Measurements from ENCODE around the gene MOB3A. TPM values are rescaled to one million over a fixed set of nuclear protein-coding genes. Genes with fewer than 3 reads are reported as not detected.

Gene MOB3A
- total and polyA plus RNA-seq, 9 of the 15 experiments (the other 6 are each of a cell fraction or from before 2014, with no cell fraction given), result 1.1 to 24.1 (median 6.0) TPM

DNA sequence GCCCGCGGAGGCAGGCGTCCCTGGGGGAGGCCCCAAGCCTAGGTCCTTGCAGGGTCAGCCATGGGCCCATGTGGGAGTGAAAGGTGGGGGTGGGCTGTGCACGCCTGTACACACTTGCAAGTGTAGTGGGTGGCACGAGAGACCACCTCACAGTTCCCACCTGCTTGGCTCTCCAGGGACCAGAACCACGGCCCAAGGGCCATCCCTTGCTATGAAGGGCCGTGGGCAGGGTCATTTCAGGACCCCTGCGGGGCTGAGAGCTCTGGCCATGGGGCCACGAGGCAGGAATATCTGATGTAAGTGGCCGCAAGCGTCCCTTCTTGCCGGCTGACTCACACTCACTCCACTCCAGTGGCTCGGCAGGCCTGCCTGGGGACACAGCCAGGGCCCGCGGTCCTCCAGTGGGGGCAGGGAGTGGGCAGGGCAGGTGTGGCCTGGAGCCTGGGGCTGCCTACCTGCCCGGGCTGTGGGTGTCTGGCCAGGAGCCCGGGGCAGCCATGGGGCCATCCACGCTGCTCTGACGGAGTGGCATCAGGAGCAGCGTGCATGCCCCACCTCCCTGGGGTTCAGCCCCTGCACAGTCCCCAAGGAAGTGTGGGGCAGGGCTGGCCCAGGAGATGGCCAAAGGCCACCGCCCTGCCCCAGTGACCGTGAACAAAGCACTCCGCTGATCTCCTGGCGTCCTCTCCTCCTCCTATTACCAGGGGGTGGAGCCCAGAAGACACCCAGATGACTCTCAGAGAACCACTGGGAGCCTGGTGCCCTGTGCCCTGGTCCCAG is 36.5 kb downstream of the MOB3A start (continued):
- TF ChIP-seq RBBP5 (IDR thresholded peaks at IDR 0.05; ENCODE audit: borderline replicate concordance, insufficient read depth, low read length, poor library complexity, severe bottlenecking) (peak; percentile 58), SNIP1 (IDR thresholded peaks at IDR 0.05; ENCODE audit: low read depth) (no peak), NCOA6 (IDR thresholded peaks at IDR 0.05) (no peak), ILF3 (IDR thresholded peaks at IDR 0.05; ENCODE audit: borderline replicate concordance) (no peak), ZNF134 (CRISPR knock-in tag; conservative IDR thresholded peaks at IDR 0.05) (peak; percentile 9), GTF2F1 (IDR thresholded peaks at IDR 0.05; ENCODE audit: low read depth, low read length) (no peak), ZNF436 (CRISPR knock-in tag; IDR thresholded peaks at IDR 0.05) (no peak), EWSR1 (IDR thresholded peaks at IDR 0.05; ENCODE audit: borderline replicate concordance, low read depth, partially characterized antibody) (no peak), ZNF444 (CRISPR knock-in tag; IDR thresholded peaks at IDR 0.05) (no peak), NBN (IDR thresholded peaks at IDR 0.05; ENCODE audit: low read depth) (no peak), TCF7 (IDR thresholded peaks at IDR 0.05; ENCODE audit: borderline replicate concordance) (0 out of 2 replicates have a peak, but pooled peaks have one; percentile 36), ZNF232 (CRISPR knock-in tag; IDR thresholded peaks at IDR 0.05) (0 out of 2 replicates have a peak, but pooled peaks have one; percentile 36), MCM2 (IDR thresholded peaks at IDR 0.05; ENCODE audit: low read depth) (no peak), NFYB (IDR thresholded peaks at IDR 0.05; ENCODE audit: extremely low read depth, insufficient read length) (no peak), PPARD (CRISPR knock-in tag; IDR thresholded peaks at IDR 0.05) (no peak), ZNF124 (CRISPR knock-in tag; IDR thresholded peaks at IDR 0.05) (no peak), ZFP30 (CRISPR knock-in tag; IDR thresholded peaks at IDR 0.05; ENCODE audit: borderline replicate concordance) (no peak; the same call in 1 of the 2 replicates), BHLHE40 (IDR thresholded peaks at IDR 0.05; ENCODE audit: low read length) (peak; percentile 25; the same call in 1 of the 2 replicates), SIX5 (IDR thresholded peaks at IDR 0.05; ENCODE audit: borderline replicate concordance in 1 of 2, insufficient read depth in 1 of 2, low read depth in 1 of 2, low read length in 2 of 2) (no peak), XRCC5 (IDR thresholded peaks at IDR 0.05; ENCODE audit: low read depth, low read length) (no peak), RBM15 (IDR thresholded peaks at IDR 0.05; ENCODE audit: insufficient read depth, low read length) (no peak), ZNF140 (CRISPR knock-in tag; IDR thresholded peaks at IDR 0.05) (peak; percentile 9; the same call in 1 of the 2 replicates)
- TF ChIP-seq, protein P1, sequence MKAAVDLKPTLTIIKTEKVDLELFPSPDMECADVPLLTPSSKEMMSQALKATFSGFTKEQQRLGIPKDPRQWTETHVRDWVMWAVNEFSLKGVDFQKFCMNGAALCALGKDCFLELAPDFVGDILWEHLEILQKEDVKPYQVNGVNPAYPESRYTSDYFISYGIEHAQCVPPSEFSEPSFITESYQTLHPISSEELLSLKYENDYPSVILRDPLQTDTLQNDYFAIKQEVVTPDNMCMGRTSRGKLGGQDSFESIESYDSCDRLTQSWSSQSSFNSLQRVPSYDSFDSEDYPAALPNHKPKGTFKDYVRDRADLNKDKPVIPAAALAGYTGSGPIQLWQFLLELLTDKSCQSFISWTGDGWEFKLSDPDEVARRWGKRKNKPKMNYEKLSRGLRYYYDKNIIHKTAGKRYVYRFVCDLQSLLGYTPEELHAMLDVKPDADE (conservative IDR thresholded peaks at IDR 0.05; ENCODE audit: control insufficient read depth, low read depth, low read length), result peak; percentile 33; the same call in 1 of the 2 replicates
- TF ChIP-seq, protein P2, sequence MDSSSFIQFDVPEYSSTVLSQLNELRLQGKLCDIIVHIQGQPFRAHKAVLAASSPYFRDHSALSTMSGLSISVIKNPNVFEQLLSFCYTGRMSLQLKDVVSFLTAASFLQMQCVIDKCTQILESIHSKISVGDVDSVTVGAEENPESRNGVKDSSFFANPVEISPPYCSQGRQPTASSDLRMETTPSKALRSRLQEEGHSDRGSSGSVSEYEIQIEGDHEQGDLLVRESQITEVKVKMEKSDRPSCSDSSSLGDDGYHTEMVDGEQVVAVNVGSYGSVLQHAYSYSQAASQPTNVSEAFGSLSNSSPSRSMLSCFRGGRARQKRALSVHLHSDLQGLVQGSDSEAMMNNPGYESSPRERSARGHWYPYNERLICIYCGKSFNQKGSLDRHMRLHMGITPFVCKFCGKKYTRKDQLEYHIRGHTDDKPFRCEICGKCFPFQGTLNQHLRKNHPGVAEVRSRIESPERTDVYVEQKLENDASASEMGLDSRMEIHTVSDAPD (CRISPR knock-in tag; IDR thresholded peaks at IDR 0.05), result peak; percentile 10; the same call in 1 of the 2 replicates
- TF ChIP-seq, protein P3, sequence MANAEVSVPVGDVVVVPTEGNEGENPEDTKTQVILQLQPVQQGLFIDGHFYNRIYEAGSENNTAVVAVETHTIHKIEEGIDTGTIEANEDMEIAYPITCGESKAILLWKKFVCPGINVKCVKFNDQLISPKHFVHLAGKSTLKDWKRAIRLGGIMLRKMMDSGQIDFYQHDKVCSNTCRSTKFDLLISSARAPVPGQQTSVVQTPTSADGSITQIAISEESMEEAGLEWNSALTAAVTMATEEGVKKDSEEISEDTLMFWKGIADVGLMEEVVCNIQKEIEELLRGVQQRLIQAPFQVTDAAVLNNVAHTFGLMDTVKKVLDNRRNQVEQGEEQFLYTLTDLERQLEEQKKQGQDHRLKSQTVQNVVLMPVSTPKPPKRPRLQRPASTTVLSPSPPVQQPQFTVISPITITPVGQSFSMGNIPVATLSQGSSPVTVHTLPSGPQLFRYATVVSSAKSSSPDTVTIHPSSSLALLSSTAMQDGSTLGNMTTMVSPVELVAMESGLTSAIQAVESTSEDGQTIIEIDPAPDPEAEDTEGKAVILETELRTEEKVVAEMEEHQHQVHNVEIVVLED (CRISPR knock-in tag; IDR thresholded peaks at IDR 0.05), result peak; percentile 30; the same call in 1 of the 2 replicates

Measured in K562 (cell line).